T-helper 2 cell treated with Interferon-gamma antibody and Interleukin-4, amounts not matched to agents 5 μg/mL and 100 μg/mL, for 36 hours (primary cell): Measurements from ENCODE around the gene REC8.

Experiments used
- DNase-seq: peaks from one replicate; pipeline ENCODE4 v3.0.0; 2021; ENCODE audit warnings: low spot score
- H3K27ac Mint-ChIP-seq: one replicate; pipeline ENCODE4 v1.8.0; 2021; ENCODE audit warnings: mild to moderate bottlenecking, mixed read lengths
- H3K27me3 Mint-ChIP-seq: one replicate; pipeline ENCODE4 v1.8.0; 2021; ENCODE audit warnings: low read depth, mixed read lengths
- H3K36me3 Mint-ChIP-seq: one replicate; pipeline ENCODE4 v1.8.0; 2021; ENCODE audit warnings: low read depth, mixed read lengths
- H3K4me1 Mint-ChIP-seq: one replicate; pipeline ENCODE4 v1.8.0; 2021; ENCODE audit warnings: low read depth, mixed read lengths
- H3K4me3 Mint-ChIP-seq: one replicate; pipeline ENCODE4 v1.8.0; 2022; ENCODE audit warnings: mild to moderate bottlenecking, moderate library complexity, mixed read lengths
- H3K9me3 Mint-ChIP-seq: one replicate; pipeline ENCODE4 v1.8.0; 2021; ENCODE audit warnings: mixed read lengths

Gene REC8

GRCh38 chr14:24159777-24160498 is 11.9 kb upstream of the REC8 start:
- Mint-ChIP-seq H3K27ac (peak overlapping the region; percentile 99), H3K27me3 (peaks cover 2% of the 10 kb centered on the region), H3K4me1 (peaks cover 33% of the 10 kb centered on the region), H3K4me3 (peak overlapping the region; percentile 98), H3K9me3 (no peaks in the 10 kb centered on the region), H3K36me3 (peaks cover 83% of the 10 kb centered on the region)
- no peak for DNase-seq

DNA sequence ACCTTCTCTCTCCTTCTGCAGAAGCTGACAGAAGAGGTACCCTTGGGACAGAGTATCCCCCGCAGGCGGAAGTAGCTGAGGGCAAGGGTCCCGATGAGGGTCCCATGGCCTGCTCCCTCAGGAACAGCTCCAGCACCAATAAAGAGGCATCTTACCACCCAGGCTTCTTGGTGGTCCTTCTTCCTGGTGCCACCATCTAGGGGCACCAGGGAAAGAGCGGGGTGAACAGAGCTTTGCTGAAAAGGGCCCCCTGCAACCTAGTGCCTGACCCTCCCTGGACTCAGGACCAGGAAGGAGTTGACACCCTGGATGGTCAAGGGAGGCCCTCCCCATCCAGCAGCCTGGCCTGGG is 11.4 kb upstream of the REC8 start:
- Mint-ChIP-seq H3K4me1 (peaks cover 33% of the 10 kb centered on the region), H3K36me3 (peaks cover 84% of the 10 kb centered on the region), H3K27ac (peak overlapping the region; percentile 99), H3K27me3 (peaks cover 2% of the 10 kb centered on the region), H3K9me3 (no peaks in the 10 kb centered on the region), H3K4me3 (peak overlapping the region; percentile 98)
- DNase-seq = no peak

DNA sequence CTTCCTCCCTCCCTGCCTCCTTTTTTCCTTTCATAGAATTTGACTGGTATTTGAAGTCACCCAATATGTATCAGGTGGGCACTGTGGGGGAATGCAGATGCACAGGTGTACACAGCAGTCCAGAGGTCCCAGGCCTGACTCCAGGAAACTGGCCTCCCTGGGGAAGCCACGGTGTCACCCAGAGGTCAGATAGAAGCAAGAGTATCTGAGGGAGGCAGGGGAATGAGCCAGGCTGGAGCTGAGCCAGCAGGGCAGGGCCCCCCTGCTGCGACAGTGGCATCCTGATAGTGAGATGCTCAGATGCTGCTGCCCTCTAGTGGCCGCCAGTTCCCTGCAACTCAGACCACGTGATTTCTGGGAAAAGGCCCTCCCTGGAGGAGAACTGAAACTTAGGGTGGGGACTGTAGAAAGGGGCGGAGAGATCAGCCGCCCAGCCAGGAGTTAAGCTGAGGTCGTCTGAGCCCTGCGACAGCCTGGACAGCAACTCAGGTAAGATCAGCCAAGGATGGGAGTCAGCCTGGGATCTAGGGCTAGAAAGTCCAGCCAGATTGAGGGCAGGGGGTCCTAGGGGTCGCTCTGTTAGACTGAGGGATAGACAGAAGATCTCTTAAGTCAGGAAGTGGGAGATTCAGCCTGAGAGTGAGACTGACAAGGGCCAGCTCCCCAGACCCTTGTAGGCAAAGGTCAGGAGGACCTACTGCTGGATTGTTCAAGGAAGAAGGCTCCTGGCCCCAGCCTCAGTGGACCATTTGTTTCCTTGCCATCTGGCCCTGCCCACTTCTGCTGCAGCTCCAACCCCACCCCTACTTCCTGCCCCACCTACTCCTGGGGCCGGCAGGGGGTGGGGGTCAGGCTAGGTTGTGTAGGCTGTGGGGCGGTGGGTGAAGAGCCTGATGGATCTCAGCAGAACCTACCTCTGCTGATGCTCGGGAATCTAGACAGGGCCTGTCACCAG is 10.8 kb upstream of the REC8 start, which contains the start of gene IRF9:
IRF9 (plus strand) TSS at position 416 of the 955 bp plus-strand sequence. CDS start 880 bp downstream, outside the sequence.
- Mint-ChIP-seq H3K9me3 (no peaks in the 10 kb centered on the region), H3K27ac (peak within 1 kb of the TSS; percentile 99), H3K4me3 (peak within 1 kb of the TSS; percentile 98), H3K36me3 (peaks cover 85% of the 10 kb centered on the region), H3K27me3 (peaks cover 2% of the 10 kb centered on the region), H3K4me1 (peaks cover 34% of the 10 kb centered on the region)
- peak; percentile 97 for DNase-seq

- Mint-ChIP-seq H3K4me1 (peaks cover 39% of the 10 kb centered on the region), H3K4me3 (peak overlapping the region; percentile 98), H3K9me3 (no peaks in the 10 kb centered on the region), H3K27ac (peak overlapping the region; percentile 99), H3K36me3 (peaks cover 88% of the 10 kb centered on the region), H3K27me3 (peaks cover 2% of the 10 kb centered on the region)
- peak; percentile 32 for DNase-seq
Observed at GRCh38 chr14:24162093-24162492, 9.8 kb upstream of the REC8 start.

- Mint-ChIP-seq H3K36me3 (peaks cover 85% of the 10 kb centered on the region), H3K27me3 (peaks cover 2% of the 10 kb centered on the region), H3K4me3 (peak overlapping the region; percentile 40), H3K27ac (peak overlapping the region; percentile 45), H3K9me3 (no peaks in the 10 kb centered on the region), H3K4me1 (peaks cover 47% of the 10 kb centered on the region)
- DNase-seq = no peak
Observed at GRCh38 chr14:24164518-24164991, 7.3 kb upstream of the REC8 start.

GRCh38 chr14:24165785-24166184 is 6.1 kb upstream of the REC8 start:
- H3K27ac Mint-ChIP-seq = no peak overlapping the region

GRCh38 chr14:24167469-24168114 is 4.3 kb upstream of the REC8 start:
- Mint-ChIP-seq H3K9me3 (no peaks in the 10 kb centered on the region), H3K4me1 (peaks cover 37% of the 10 kb centered on the region), H3K36me3 (peaks cover 77% of the 10 kb centered on the region), H3K27ac (peak overlapping the region; percentile 76), H3K27me3 (no peaks in the 10 kb centered on the region), H3K4me3 (no peak overlapping the region)
- DNase-seq = no peak

More at GRCh38 chr14:24165785-24166184, 6.1 kb upstream of the REC8 start:
- no peak overlapping the region for H3K4me3 Mint-ChIP-seq
- peaks cover 42% of the 10 kb centered on the region for H3K4me1 Mint-ChIP-seq
- no peak for DNase-seq
- H3K27me3 Mint-ChIP-seq = peaks cover 2% of the 10 kb centered on the region
- H3K36me3 Mint-ChIP-seq = peaks cover 81% of the 10 kb centered on the region
- no peaks in the 10 kb centered on the region for H3K9me3 Mint-ChIP-seq

- Mint-ChIP-seq H3K27ac (peak overlapping the region; percentile 49), H3K4me3 (peak overlapping the region; percentile 76), H3K36me3 (peaks cover 62% of the 10 kb centered on the region)
Observed at GRCh38 chr14:24172261-24172860, 481 bp downstream of the REC8 start.

DNA sequence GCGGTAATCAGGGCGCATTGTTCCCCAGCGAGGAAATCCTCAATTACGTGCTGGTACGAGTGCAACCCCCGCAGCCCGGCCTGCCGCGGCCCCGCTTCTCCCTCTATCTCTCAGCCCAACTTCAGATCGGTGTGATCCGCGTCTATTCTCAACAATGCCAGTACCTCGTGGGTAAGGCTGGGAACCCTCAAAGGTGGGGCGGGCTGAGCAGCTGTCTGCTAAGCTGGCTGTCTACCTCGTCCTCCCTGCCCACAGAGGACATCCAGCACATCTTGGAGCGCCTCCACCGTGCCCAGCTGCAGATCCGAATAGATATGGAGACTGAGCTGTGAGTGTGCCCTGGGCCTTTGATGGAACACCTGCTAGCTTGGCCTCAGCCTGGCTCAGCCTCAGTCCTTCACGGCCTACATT is 996 bp downstream of the REC8 start:
- peak overlapping the region; percentile 39 for H3K27ac Mint-ChIP-seq
- H3K4me3 Mint-ChIP-seq = no peak overlapping the region
- peaks cover 62% of the 10 kb centered on the region for H3K36me3 Mint-ChIP-seq

More at GRCh38 chr14:24172261-24172860, 481 bp downstream of the REC8 start:
- Mint-ChIP-seq H3K27me3 (no peaks in the 10 kb centered on the region), H3K4me1 (peaks cover 25% of the 10 kb centered on the region), H3K9me3 (no peaks in the 10 kb centered on the region)
- no peak for DNase-seq

DNA sequence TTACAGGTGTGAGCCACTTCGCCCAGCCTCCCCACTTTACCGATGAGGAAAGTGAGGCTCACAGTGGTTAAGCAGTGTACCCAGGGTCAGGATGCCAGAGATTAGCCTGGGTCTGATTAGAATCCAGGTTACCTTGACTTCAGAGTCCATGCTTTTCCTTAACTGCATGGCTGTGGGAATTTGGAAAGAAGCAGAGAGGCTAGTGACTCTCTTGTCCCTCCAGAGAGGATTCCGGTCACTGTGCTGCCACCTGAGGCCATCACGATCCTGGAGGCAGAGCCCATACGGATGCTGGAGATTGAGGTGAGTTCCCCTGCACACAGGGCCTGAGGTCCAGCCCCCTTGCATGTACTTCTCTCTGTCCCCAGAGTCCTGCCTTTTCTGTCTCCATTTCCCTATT is 4.7 kb downstream of the REC8 start:
- H3K27ac Mint-ChIP-seq = no peak overlapping the region

More for the DNA sequence above, 996 bp downstream of the REC8 start:
- Mint-ChIP-seq H3K9me3 (no peaks in the 10 kb centered on the region), H3K4me1 (peaks cover 23% of the 10 kb centered on the region), H3K27me3 (no peaks in the 10 kb centered on the region)
- DNase-seq = no peak

DNA sequence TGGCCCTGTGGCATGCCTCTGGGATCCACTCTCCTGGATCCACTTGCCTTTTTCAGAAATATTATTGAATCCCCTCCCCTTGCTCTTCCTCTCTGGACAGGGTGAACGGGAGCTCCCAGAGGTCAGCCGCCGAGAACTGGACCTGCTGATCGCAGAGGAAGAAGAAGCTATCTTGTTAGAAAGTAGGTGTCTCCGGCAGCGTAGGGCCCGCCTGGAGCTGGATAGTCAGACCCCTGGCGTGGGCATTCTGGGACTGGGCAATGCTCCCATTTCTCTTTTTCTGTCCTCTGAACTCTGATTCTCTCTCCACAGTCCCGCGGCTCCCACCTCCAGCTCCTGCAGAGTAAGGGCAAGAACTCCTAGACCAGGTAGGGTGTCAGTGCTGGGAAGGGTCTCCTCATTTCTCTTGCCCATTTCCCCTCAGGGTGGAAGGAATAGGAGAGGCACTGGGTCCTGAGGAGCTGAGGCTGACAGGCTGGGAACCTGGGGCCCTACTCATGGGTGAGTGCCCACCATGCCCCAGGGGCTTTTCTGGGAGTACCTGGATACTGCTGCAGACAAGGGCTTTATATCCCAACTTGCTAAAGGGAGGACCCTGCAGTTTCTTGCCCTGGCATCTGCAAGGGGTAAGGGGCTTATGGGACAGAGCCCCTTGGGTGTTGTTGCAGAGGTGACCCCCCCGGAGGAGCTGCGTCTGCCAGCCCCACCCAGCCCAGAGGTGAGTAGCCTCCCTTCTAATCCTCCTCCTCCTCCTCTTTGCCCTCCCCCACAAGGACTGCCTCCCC is 5.4 kb downstream of the REC8 start:
- Mint-ChIP-seq H3K4me3 (no peak overlapping the region), H3K9me3 (no peaks in the 10 kb centered on the region), H3K27ac (no peak overlapping the region), H3K27me3 (no peaks in the 10 kb centered on the region), H3K36me3 (peaks cover 63% of the 10 kb centered on the region), H3K4me1 (peaks cover 9% of the 10 kb centered on the region)
- DNase-seq = no peak

More for the DNA sequence above, 4.7 kb downstream of the REC8 start:
- no peak for DNase-seq
- Mint-ChIP-seq H3K4me3 (no peak overlapping the region), H3K9me3 (no peaks in the 10 kb centered on the region), H3K4me1 (peaks cover 9% of the 10 kb centered on the region), H3K36me3 (peaks cover 62% of the 10 kb centered on the region), H3K27me3 (no peaks in the 10 kb centered on the region)

DNA sequence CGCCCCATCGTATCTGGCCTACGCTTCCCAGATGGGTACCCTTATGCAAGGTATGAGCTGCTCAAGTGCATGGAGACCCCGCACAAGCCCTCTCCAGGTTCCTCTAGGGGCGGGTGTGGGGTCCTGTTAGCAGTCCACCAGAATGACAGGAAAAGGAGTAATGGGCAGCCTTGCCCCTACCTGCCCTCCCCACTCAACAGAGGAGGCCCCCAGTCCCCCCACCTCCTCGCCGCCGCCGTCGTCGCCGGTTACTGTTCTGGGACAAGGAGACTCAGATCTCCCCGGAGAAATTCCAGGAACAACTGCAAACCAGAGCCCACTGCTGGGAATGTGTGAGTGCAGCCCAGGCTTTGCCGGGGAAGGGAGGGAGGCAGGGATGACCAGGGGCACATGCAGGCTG is 6.0 kb downstream of the REC8 start:
- no peak for DNase-seq
- Mint-ChIP-seq H3K9me3 (no peaks in the 10 kb centered on the region), H3K4me3 (no peak overlapping the region), H3K27ac (no peak overlapping the region), H3K36me3 (peaks cover 65% of the 10 kb centered on the region), H3K4me1 (peaks cover 7% of the 10 kb centered on the region), H3K27me3 (no peaks in the 10 kb centered on the region)
